CD14-positive monocyte (primary cell): ENCODE data around the gene PLA2G2F. TPM values are rescaled to one million over a fixed set of nuclear protein-coding genes. Genes with fewer than 3 reads are reported as not detected.

Source experiments
- DNase-seq, 3 donors: peaks; one replicate each; pipeline ENCODE4 v3.0.0-alpha.2; 2011 to 2022
- H2AFZ ChIP-seq: 2 replicates; pipeline ENCODE4 v1.6.0; 2012; ENCODE audit warnings: mild to moderate bottlenecking, low read depth, low read length, inconsistent platforms; ENCODE audit not compliant: insufficient read depth, poor library complexity, severe bottlenecking
- H3K27ac ChIP-seq, 2 donors: 1 replicate in 1 of 2; 2 replicates in 1 of 2; pipeline ENCODE4 v1.5.1; 2012 to 2013; ENCODE audit warnings: low read length in 2 of 2, control low read depth in 1 of 2, inconsistent platforms in 1 of 2, low read depth in 1 of 2, mild to moderate bottlenecking in 1 of 2
- H3K27me3 ChIP-seq, 2 donors: one replicate each; pipeline versions ENCODE4 v1.6.0 to v1.6.1; 2011 to 2013; ENCODE audit warnings: low read length in 2 of 2; ENCODE audit not compliant: control insufficient read depth in 2 of 2, insufficient read depth in 2 of 2
- H3K36me3 ChIP-seq, 2 donors: replicated peaks in 1 of 2; 1 replicate in 1 of 2; 2 replicates in 1 of 2; pipeline versions ENCODE4 v1.5.1 to v1.6.1; 2012 to 2013; ENCODE audit warnings: low read length in 2 of 2, control low read depth in 1 of 2, inconsistent platforms in 1 of 2, mild to moderate bottlenecking in 1 of 2; ENCODE audit not compliant: insufficient read depth in 2 of 2, control insufficient read depth in 1 of 2
- H3K4me1 ChIP-seq, 2 donors: 1 replicate in 1 of 2; 2 replicates in 1 of 2; pipeline versions ENCODE4 v1.5.1 to v1.6.1; 2012 to 2013; ENCODE audit warnings: low read length in 2 of 2, control low read depth in 1 of 2, inconsistent platforms in 1 of 2, mild to moderate bottlenecking in 1 of 2, moderate library complexity in 1 of 2; ENCODE audit not compliant: insufficient read depth in 2 of 2, control insufficient read depth in 1 of 2
- H3K4me2 ChIP-seq: replicated peaks from 2 replicates; pipeline ENCODE3; 2012; ENCODE audit warnings: low read length, moderate library complexity, mild to moderate bottlenecking; ENCODE audit not compliant: poor library complexity, severe bottlenecking; ENCODE audit errors: extremely low read depth
- H3K4me3 ChIP-seq, 3 experiments: fragments of 200-600 bp in 1 of 3; sonication (generic) in 1 of 3; replicated peaks in 1 of 3; 1 replicate in 2 of 3; 2 replicates in 1 of 3; pipeline ENCODE4 v1.5.1; 2011 to 2013; ENCODE audit warnings: low read length in 3 of 3, mild to moderate bottlenecking in 3 of 3, control low read depth in 2 of 3, low read depth in 2 of 3, inconsistent platforms in 1 of 3, moderate library complexity in 1 of 3
- H3K79me2 ChIP-seq: 2 replicates; pipeline ENCODE4 v1.6.0; 2012; ENCODE audit warnings: mild to moderate bottlenecking, control low read depth, inconsistent platforms, low read length, moderate library complexity; ENCODE audit not compliant: insufficient read depth
- H3K9ac ChIP-seq: 2 replicates; pipeline ENCODE4 v1.6.0; 2017; ENCODE audit warnings: low read length, mild to moderate bottlenecking; ENCODE audit not compliant: insufficient read depth, poor library complexity, severe bottlenecking
- H3K9me3 ChIP-seq, 2 donors: replicated peaks in 1 of 2; 1 replicate in 1 of 2; 2 replicates in 1 of 2; pipeline versions ENCODE4 v1.5.1 to v1.6.1; 2012 to 2013; ENCODE audit warnings: low read length in 2 of 2, control low read depth in 1 of 2; ENCODE audit not compliant: control insufficient read depth in 1 of 2, insufficient read depth in 1 of 2
- H4K20me1 ChIP-seq: 2 replicates; pipeline ENCODE4 v1.6.0; 2012; ENCODE audit warnings: mild to moderate bottlenecking, low read length, control low read depth, moderate library complexity; ENCODE audit not compliant: insufficient read depth
- H3K27ac Mint-ChIP-seq, 7 donors: one replicate each; pipeline ENCODE4 v1.8.0; 2020; ENCODE audit warnings: mild to moderate bottlenecking in 7 of 7, mixed read lengths in 7 of 7, moderate library complexity in 6 of 7, inconsistent platforms in 2 of 7
- H3K27me3 Mint-ChIP-seq, 3 donors: one replicate each; pipeline ENCODE4 v1.8.0; 2021 to 2022; ENCODE audit warnings: low read depth in 3 of 3, mild to moderate bottlenecking in 3 of 3, mixed read lengths in 3 of 3, moderate library complexity in 3 of 3, inconsistent platforms in 1 of 3
- H3K36me3 Mint-ChIP-seq, 2 donors: one replicate each; pipeline ENCODE4 v1.8.0; 2020; ENCODE audit warnings: mixed read lengths in 2 of 2, inconsistent platforms in 1 of 2, mild to moderate bottlenecking in 1 of 2
- H3K4me1 Mint-ChIP-seq: one replicate; pipeline ENCODE4 v1.8.0; 2020; ENCODE audit warnings: mild to moderate bottlenecking, mixed read lengths
- H3K4me3 Mint-ChIP-seq, 2 donors: one replicate each; pipeline ENCODE4 v1.8.0; 2020; ENCODE audit warnings: mild to moderate bottlenecking in 2 of 2, mixed read lengths in 2 of 2, moderate library complexity in 1 of 2
- H3K9me3 Mint-ChIP-seq, 7 donors: one replicate each; pipeline ENCODE4 v1.8.0; 2020 to 2022; ENCODE audit warnings: mixed read lengths in 7 of 7, mild to moderate bottlenecking in 6 of 7, moderate library complexity in 6 of 7, inconsistent platforms in 2 of 7
- WGBS: methylation state at CpG from one replicate; pipeline ENCODE4 v1.1.5; 2013; ENCODE audit warnings: missing lambda C conversion rate; ENCODE audit not compliant: insufficient coverage; 5-methylcytosine and 5-hydroxymethylcytosine counted together
- intact Hi-C, 2 donors: fragments of 100-400 bp; cut with micrococcal nuclease; formaldehyde crosslinking; loops; one replicate each; pipeline versions ENCODE4 v1.15.0 to v1.15.1; 2023
- polyA plus RNA-seq, 3 donors: library from polyadenylated mRNA; depleted of rRNA in 1 of 3; unstranded in 2 of 3; stranded (reverse) in 1 of 3; fragments of 300-500 nt in 2 of 3; fragments of >200 nt in 1 of 3; fragmentation: Illumina TruSeq in 2 of 3; gene quantifications; 1 replicate in 2 of 3; 2 replicates in 1 of 3; pipeline ENCODE4 v1.2.3, GENCODE V29; 2012 to 2021
- TF ChIP-seq, protein P1 (sequence below): fragments of 200-600 bp; IDR thresholded peaks from one replicate; pipeline ENCODE4 v1.8.0; 2022; ENCODE audit warnings: antibody characterized with exemption, mild to moderate bottlenecking

PLA2G2F gene
- polyA plus RNA-seq, 3 donors, result not detected

DNA sequence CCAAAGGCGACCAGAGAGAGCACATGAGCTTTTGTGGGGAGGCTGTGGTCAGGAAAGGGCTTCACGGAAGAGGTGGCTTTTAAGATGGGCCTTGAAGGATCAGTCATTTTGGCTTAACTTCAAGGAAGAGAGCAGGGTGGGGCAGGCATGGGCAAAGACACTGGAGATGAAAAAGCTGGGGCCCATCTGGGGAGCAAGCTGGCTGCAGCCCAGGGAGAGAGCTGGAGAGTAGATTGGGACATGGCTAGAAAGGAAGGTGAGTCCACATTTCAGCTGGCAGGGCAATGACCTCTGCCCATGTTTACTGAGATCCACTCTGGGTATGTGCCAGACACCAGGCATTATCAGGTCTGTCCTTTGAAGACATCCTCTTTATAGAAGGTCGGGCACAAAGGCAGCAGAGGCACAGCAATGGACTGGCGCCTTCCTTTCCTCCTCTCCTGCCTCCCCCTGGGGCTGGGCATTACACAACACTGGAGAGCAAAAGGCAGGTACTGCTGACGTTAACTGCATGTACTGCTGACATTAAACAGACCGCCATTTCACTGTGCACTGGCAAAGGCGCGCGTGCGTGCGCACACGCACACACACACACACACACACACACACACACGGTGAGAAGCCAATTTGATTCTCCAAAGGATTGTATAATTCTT lies 44.6 kb downstream of the PLA2G2F start:
- Histone ChIP-seq H3K9me3 (peaks cover 8 to 10% of the 10 kb centered on the region in 2 donors), H3K9ac (no peak overlapping the region), H3K36me3 (no peaks in the 10 kb centered on the region), H4K20me1 (no peaks in the 10 kb centered on the region), H2AFZ (no peak overlapping the region), H3K79me2 (no peaks in the 10 kb centered on the region), H3K4me3 (no peak overlapping the region), H3K4me2 (no peak overlapping the region), H3K27ac (no peak overlapping the region), H3K4me1 (peaks cover 20 to 23% of the 10 kb centered on the region in 2 donors), H3K27me3 (peaks cover 34 to 43% of the 10 kb centered on the region in 2 donors)
- no peak for DNase-seq
- H3K27ac Mint-ChIP-seq, result peak overlapping the region in 2 of 7 donors; percentile 25 to 33
- H3K9me3 Mint-ChIP-seq, result peaks cover 12 to 19% (median 17%) of the 10 kb centered on the region in 7 donors
- peaks cover 0 to 5% of the 10 kb centered on the region in 2 donors for H3K36me3 Mint-ChIP-seq
- WGBS, result 72% methylated on average over 4 of the region's 13 CpGs
- peaks cover 46 to 54% (median 49%) of the 10 kb centered on the region in 3 donors for H3K27me3 Mint-ChIP-seq
- peaks cover 36% of the 10 kb centered on the region for H3K4me1 Mint-ChIP-seq
- peak overlapping the region in 1 of 2 donors; percentile 50 for H3K4me3 Mint-ChIP-seq
- TF ChIP-seq, protein P1, sequence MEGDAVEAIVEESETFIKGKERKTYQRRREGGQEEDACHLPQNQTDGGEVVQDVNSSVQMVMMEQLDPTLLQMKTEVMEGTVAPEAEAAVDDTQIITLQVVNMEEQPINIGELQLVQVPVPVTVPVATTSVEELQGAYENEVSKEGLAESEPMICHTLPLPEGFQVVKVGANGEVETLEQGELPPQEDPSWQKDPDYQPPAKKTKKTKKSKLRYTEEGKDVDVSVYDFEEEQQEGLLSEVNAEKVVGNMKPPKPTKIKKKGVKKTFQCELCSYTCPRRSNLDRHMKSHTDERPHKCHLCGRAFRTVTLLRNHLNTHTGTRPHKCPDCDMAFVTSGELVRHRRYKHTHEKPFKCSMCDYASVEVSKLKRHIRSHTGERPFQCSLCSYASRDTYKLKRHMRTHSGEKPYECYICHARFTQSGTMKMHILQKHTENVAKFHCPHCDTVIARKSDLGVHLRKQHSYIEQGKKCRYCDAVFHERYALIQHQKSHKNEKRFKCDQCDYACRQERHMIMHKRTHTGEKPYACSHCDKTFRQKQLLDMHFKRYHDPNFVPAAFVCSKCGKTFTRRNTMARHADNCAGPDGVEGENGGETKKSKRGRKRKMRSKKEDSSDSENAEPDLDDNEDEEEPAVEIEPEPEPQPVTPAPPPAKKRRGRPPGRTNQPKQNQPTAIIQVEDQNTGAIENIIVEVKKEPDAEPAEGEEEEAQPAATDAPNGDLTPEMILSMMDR, result no peak
- intact Hi-C loops, result no loop called here

DNA sequence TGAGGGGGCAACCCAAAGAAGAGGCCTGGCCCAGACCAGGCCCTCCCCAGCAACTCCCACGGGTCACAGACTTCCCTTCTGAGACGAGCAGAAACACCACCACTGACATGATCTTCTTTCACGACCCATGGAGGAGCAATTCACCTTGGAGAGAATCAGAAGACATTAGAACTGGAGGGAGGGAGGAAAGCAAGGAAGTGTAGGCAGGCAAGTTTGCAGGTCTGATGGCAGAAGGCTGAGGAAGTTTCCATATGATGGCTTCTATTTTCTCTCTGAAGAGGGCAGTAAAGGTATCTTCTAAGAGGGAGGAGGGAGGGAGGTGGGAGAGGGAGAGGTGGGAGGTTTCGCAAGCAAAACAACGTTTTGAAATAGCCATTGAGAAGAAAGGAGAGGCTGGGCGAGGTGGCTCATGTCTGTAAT lies 45.4 kb downstream of the PLA2G2F start:
- peak overlapping the region in 1 of 2 donors; percentile 76 for H3K4me3 Mint-ChIP-seq
- no peak overlapping the region for H3K27ac ChIP-seq
- WGBS, result no CpG with 5 or more reads among the region's 6 CpGs
- intact Hi-C loops, result no loop called here
- H3K4me1 ChIP-seq, result peaks cover 20 to 23% of the 10 kb centered on the region in 2 donors
- H3K27ac Mint-ChIP-seq, result peak overlapping the region in 1 of 7 donors; percentile 2
- no peaks in the 10 kb centered on the region for H3K79me2 ChIP-seq
- H3K27me3 Mint-ChIP-seq, result peaks cover 48 to 60% (median 56%) of the 10 kb centered on the region in 3 donors
- TF ChIP-seq, protein P1, result no peak
- no peak overlapping the region for H3K4me2 ChIP-seq
- peaks cover 0 to 5% of the 10 kb centered on the region in 2 donors for H3K36me3 Mint-ChIP-seq
- peaks cover 6 to 7% of the 10 kb centered on the region in 2 donors for H3K9me3 ChIP-seq
- no peak for DNase-seq
- no peaks in the 10 kb centered on the region for H3K36me3 ChIP-seq
- no peak overlapping the region for H3K4me3 ChIP-seq
- H4K20me1 ChIP-seq, result no peaks in the 10 kb centered on the region
- peaks cover 31% of the 10 kb centered on the region for H3K4me1 Mint-ChIP-seq
- no peak overlapping the region for H3K9ac ChIP-seq
- H3K9me3 Mint-ChIP-seq, result peaks cover 7 to 16% (median 12%) of the 10 kb centered on the region in 7 donors
- peaks cover 38 to 49% of the 10 kb centered on the region in 2 donors for H3K27me3 ChIP-seq
- H2AFZ ChIP-seq, result no peak overlapping the region
